ENCODE results near the gene AP3S1. TPM values are rescaled to one million over a fixed set of nuclear protein-coding genes. Genes with fewer than 3 reads are reported as not detected.

AP3S1 gene
- total RNA-seq, 4 donors from 2014 or later = 69.5 to 175 (median 109) TPM

DNA sequence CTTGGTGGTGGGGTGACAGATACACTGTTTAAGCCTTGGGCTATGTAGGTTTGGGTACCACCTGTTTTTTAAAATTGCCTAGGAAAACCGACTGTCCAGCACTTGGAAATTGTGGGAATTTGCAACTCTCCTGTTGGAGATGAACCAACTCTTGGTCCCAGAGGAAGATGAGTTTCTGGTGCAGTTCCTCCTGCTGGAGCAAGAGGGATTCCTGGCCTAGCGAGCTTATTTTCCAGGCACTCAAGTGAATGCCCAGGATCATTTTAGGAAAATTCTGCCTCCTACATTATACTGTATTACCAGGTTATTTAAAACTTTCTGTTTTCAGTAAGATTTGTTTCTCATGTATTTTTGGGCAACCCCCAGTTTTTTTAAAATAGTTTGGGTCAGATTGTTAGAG, 33.7 kb downstream of the AP3S1 start:
- TF ChIP-seq, protein P1, sequence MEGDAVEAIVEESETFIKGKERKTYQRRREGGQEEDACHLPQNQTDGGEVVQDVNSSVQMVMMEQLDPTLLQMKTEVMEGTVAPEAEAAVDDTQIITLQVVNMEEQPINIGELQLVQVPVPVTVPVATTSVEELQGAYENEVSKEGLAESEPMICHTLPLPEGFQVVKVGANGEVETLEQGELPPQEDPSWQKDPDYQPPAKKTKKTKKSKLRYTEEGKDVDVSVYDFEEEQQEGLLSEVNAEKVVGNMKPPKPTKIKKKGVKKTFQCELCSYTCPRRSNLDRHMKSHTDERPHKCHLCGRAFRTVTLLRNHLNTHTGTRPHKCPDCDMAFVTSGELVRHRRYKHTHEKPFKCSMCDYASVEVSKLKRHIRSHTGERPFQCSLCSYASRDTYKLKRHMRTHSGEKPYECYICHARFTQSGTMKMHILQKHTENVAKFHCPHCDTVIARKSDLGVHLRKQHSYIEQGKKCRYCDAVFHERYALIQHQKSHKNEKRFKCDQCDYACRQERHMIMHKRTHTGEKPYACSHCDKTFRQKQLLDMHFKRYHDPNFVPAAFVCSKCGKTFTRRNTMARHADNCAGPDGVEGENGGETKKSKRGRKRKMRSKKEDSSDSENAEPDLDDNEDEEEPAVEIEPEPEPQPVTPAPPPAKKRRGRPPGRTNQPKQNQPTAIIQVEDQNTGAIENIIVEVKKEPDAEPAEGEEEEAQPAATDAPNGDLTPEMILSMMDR (IDR thresholded peaks at IDR 0.05; ENCODE audit: low read depth) = no peak

DNA sequence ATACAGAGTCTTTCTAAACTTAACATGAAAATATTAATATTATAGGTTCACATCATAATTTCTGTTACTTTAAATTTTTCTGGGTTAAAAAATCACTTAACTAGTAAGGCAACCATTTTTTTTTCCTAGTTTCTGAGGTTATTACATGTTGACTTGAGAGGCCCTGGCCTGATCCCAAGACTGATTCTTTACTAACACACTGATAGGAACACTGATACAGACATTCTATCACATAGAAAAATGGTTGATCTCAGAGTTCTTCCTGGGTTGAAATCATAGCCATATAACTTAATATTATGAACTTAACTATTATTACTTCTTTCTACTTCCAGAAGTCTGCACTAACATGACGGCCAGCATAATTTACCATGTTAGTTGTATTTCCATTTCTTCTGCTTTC, 43.0 kb downstream of the AP3S1 start:
- TF ChIP-seq, protein P1 (IDR thresholded peaks at IDR 0.05; ENCODE audit: low read depth) = no peak

DNA sequence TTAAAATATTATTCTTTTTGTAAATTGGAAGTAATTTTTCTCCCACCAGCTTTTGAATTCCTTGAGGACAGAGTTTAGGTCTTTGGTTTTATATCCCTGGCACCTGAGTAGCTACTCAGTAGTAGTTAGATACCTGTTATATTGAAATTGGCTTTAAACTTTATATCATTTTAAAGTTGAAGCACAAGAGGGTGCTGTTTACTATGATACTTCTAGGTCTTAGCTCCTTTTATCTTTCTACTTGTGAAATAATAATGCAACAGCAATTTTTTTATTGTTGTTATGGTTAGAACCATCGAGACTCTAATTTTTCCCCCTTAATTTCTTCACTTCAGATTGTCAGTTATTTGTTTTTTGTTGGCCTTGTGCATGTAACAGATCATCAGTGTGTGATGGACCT, 46.3 kb downstream of the AP3S1 start:
- TF ChIP-seq, protein P1 (IDR thresholded peaks at IDR 0.05; ENCODE audit: low read depth) = no peak

DNA sequence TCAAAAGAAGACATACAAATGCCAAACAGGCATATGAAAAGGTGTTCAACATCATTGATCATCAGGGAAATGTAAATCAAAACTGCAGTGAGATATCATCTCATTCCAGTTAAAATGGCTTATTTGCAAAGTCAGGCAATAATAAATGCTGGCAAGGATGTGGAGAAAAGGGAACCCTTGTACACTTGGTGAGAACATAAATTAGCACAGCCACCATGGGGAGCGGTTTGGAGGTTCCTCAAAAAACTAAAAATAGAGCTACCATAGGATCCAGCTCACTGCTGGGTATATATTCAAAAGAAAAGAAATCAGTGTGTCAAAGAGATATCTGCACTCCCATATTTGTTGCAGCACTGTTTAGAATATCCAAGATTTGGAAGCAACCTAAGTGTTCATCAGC, 50.3 kb downstream of the AP3S1 start:
- TF ChIP-seq, protein P1 (IDR thresholded peaks at IDR 0.05; ENCODE audit: low read depth) = no peak

DNA sequence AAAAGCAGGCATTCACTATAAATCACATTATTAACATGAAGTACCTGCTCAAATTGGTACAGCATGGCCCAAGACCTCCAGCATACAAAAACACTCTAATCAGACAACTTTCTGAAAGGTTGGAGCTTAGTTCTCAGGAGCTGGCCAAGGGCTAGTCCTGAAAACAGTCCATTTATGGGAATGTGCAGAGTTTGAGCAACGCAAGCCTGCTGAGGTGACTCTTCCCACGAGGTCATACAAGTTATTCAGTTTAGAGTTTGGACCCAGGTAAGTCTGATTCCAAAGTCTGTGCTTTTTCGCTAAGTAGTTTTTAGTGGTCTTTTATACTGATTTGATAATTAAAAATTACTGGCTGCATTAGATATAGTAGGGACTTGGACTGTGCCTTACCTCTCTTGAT, 52.6 kb downstream of the AP3S1 start:
- TF ChIP-seq, protein P1 (IDR thresholded peaks at IDR 0.05; ENCODE audit: low read depth) = no peak

DNA sequence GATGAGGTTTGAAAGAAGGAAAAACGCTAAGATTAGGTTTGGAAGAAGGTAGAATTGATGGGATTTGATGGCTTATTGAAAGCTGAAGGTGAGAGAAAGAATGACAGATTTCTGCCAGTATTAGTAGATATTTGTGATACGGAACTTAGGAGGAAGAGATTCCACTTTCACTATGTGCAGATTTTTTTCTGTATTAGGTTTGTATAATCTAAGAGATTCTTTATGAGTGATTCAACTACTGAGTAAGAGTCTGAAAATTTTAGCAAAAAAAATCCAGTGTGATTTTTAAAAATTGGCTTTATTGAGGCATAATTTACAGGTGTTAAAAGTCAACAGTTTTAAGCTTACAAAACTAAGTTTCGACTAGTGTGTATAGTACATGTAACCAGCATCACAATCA, 54.1 kb downstream of the AP3S1 start:
- TF ChIP-seq, protein P1 (IDR thresholded peaks at IDR 0.05; ENCODE audit: low read depth) = no peak

DNA sequence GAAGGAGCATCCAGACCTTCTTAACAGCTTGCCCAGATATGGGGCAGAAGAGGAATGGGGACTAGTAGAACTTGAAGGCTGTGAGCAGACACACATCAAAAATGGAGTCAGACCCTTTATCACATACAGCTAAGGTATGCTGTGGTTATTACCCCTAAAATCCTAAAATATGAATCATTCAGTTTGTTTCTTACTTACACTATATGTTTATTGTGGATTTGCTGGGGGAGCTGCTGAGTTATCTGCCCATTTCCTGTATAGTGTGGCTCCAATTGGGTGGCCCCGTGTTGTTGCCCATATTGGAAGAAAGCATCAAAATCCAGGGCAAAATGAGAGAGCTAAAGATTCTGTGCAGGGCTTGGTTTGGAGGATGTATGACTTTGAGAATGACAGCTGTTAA, 56.9 kb downstream of the AP3S1 start:
- TF ChIP-seq, protein P1 (IDR thresholded peaks at IDR 0.05; ENCODE audit: low read depth) = no peak

Measured in subcutaneous adipose tissue (tissue), 4 donors.